IMR-90 (cell line): Measurements from ENCODE around the gene KIAA1586. TPM values are rescaled to one million over a fixed set of nuclear protein-coding genes. Genes with fewer than 3 reads are reported as not detected.

Experiments used
- ATAC-seq: fragments of 200-7000 bp; cut with Tn5 transposase; 2 replicates; pipeline ENCODE4 v1.9.1; 2020; ENCODE audit warnings: low read depth, mild to moderate bottlenecking, moderate library complexity
- BruUV-seq: library from RNA; stranded (reverse); fragments of 400-500 nt; replicated peaks from 2 replicates; lab custom pipeline; 2021; lab: Mats Ljungman, UMichigan
- CTCF ChIA-PET: fragments of 300-600 bp; formaldehyde crosslinking; extraction: SDS; loops from one replicate; lab custom pipeline; 2021; ENCODE audit warnings: antibody characterized with exemption; lab: Yijun Ruan, JAX
- POLR2A ChIA-PET: fragments of 300-600 bp; sonication (Branson Sonifier 250); formaldehyde crosslinking; loops from one replicate; lab custom pipeline; 2022; ENCODE audit warnings: antibody characterized with exemption; ENCODE audit not compliant: unreplicated experiment; lab: Charles Lee
- DNase-seq: peaks from one replicate; pipeline ENCODE4 v3.0.0; 2013
- H2AFZ ChIP-seq: replicated peaks from 2 replicates; pipeline ENCODE3; 2013; ENCODE audit warnings: low read length, mild to moderate bottlenecking; ENCODE audit not compliant: poor library complexity
- H2AK5ac ChIP-seq: 2 replicates; pipeline ENCODE4 v1.6.1; 2013; ENCODE audit warnings: low read depth, low read length, inconsistent platforms
- H2AK9ac ChIP-seq: replicated peaks from 2 replicates; pipeline ENCODE3; 2013; ENCODE audit warnings: mild to moderate bottlenecking, low read depth, low read length, moderate library complexity; ENCODE audit not compliant: poor library complexity
- H2BK120ac ChIP-seq: 2 replicates; pipeline ENCODE4 v1.6.1; 2013; ENCODE audit warnings: low read depth, low read length, inconsistent platforms
- H2BK15ac ChIP-seq: 3 replicates; pipeline ENCODE4 v1.6.1; 2013; ENCODE audit warnings: low read depth, low read length, inconsistent platforms
- H2BK20ac ChIP-seq: 2 replicates; pipeline ENCODE4 v1.6.1; 2013; ENCODE audit warnings: low read depth, mild to moderate bottlenecking, inconsistent platforms, low read length, moderate library complexity
- H2BK5ac ChIP-seq: 2 replicates; pipeline ENCODE4 v1.6.1; 2013; ENCODE audit warnings: mild to moderate bottlenecking, low read depth, low read length, inconsistent platforms; ENCODE audit not compliant: poor library complexity, severe bottlenecking
- H3K14ac ChIP-seq: replicated peaks from 2 replicates; pipeline ENCODE4 v1.6.1; 2013; ENCODE audit warnings: low read depth, low read length, inconsistent platforms
- H3K18ac ChIP-seq: 2 replicates; pipeline ENCODE4 v1.6.1; 2013; ENCODE audit warnings: low read depth, low read length, control low read depth
- H3K23ac ChIP-seq: 2 replicates; pipeline ENCODE4 v1.6.1; 2013; ENCODE audit warnings: low read depth, low read length, inconsistent platforms
- H3K27ac ChIP-seq: 2 replicates; pipeline ENCODE4 v1.5.1; 2013; ENCODE audit warnings: mild to moderate bottlenecking, control low read depth, low read length; ENCODE audit not compliant: insufficient read depth
- H3K27me3 ChIP-seq: 2 replicates; pipeline ENCODE4 v1.6.1; 2013; ENCODE audit warnings: low read length; ENCODE audit not compliant: control insufficient read depth, insufficient read depth
- H3K36me3 ChIP-seq: 2 replicates; pipeline ENCODE4 v1.6.1; 2013; ENCODE audit warnings: low read length, mixed read lengths; ENCODE audit not compliant: control insufficient read depth, insufficient read depth
- H3K4ac ChIP-seq: 2 replicates; pipeline ENCODE4 v1.6.1; 2013; ENCODE audit warnings: low read depth, low read length, inconsistent platforms
- H3K4me1 ChIP-seq: 2 replicates; pipeline ENCODE4 v1.6.1; 2013; ENCODE audit warnings: low read length, mixed read lengths; ENCODE audit not compliant: control insufficient read depth, insufficient read depth
- H3K4me2 ChIP-seq: 2 replicates; pipeline ENCODE4 v1.6.1; 2013; ENCODE audit warnings: low read depth, mild to moderate bottlenecking, control low read depth, low read length, moderate library complexity
- H3K4me3 ChIP-seq: 2 replicates; pipeline ENCODE4 v1.5.1; 2013; ENCODE audit warnings: low read depth, mild to moderate bottlenecking, control low read depth, low read length, moderate library complexity; ENCODE audit not compliant: insufficient read depth
- H3K56ac ChIP-seq: 2 replicates; pipeline ENCODE4 v1.6.1; 2013; ENCODE audit warnings: low read length, inconsistent platforms; ENCODE audit not compliant: insufficient read depth; ENCODE audit errors: extremely low read depth
- H3K79me1 ChIP-seq, 2 experiments: 2 replicates each; pipeline ENCODE4 v1.6.1; 2013; ENCODE audit warnings: low read length in 2 of 2, inconsistent platforms in 1 of 2, low read depth in 1 of 2
- H3K9ac ChIP-seq: 2 replicates; pipeline ENCODE4 v1.6.1; 2013; ENCODE audit warnings: low read depth, low read length, control low read depth
- H3K9me1 ChIP-seq: 2 replicates; pipeline ENCODE4 v1.6.1; 2013; ENCODE audit warnings: low read length, inconsistent platforms; ENCODE audit not compliant: insufficient read depth
- H3K9me3 ChIP-seq: 2 replicates; pipeline ENCODE4 v1.6.1; 2013; ENCODE audit warnings: low read length; ENCODE audit not compliant: control insufficient read depth, insufficient read depth
- H4K20me1 ChIP-seq: 2 replicates; pipeline ENCODE4 v1.6.1; 2013; ENCODE audit warnings: low read length, inconsistent platforms; ENCODE audit not compliant: insufficient read depth
- H4K5ac ChIP-seq: 2 replicates; pipeline ENCODE4 v1.6.1; 2013; ENCODE audit warnings: mild to moderate bottlenecking, low read depth, low read length, control low read depth
- H4K8ac ChIP-seq, 2 experiments: 2 replicates each; pipeline ENCODE4 v1.6.1; 2013; ENCODE audit warnings: low read depth in 2 of 2, low read length in 2 of 2, control low read depth in 1 of 2, inconsistent platforms in 1 of 2
- H4K91ac ChIP-seq: 2 replicates; pipeline ENCODE4 v1.6.1; 2013; ENCODE audit warnings: low read depth, low read length, inconsistent platforms; ENCODE audit not compliant: insufficient read depth
- CHD1 ChIP-seq: IDR thresholded peaks from 2 replicates; pipeline ENCODE4 v1.6.1; 2012; ENCODE audit warnings: low read depth, low read length, improper control_type of control experiment
- RAD21 ChIP-seq: IDR thresholded peaks from 2 replicates; pipeline ENCODE4 v1.6.1; 2012; ENCODE audit warnings: low read length, improper control_type of control experiment
- SMC3 ChIP-seq: fragments of 150-350 bp; IDR thresholded peaks from 2 replicates; pipeline ENCODE4 v1.6.1; 2016; ENCODE audit warnings: low read depth, mild to moderate bottlenecking, antibody characterized with exemption, low read length, moderate library complexity
- WGBS, 2 experiments: methylation state at CpG; one replicate each; pipeline versions ENCODE4 v1.1.5 to v1.1.7; 2013; ENCODE audit warnings: missing lambda C conversion rate in 2 of 2; ENCODE audit not compliant: insufficient read length in 1 of 2; ENCODE audit errors: extremely low coverage in 2 of 2; 5-methylcytosine and 5-hydroxymethylcytosine counted together
- dilution Hi-C: fragments of 300-500 bp; cut with HindIII; formaldehyde crosslinking; loops from one replicate; pipeline ENCODE4 v1.14.3; 2018; ENCODE audit warnings: low sequenced_read_pairs; ENCODE audit not compliant: unreplicated experiment
- in situ Hi-C: fragments of 300-500 bp; cut with MboI; formaldehyde crosslinking; loops from 3 replicates; pipeline ENCODE4 v1.14.3; 2019; ENCODE audit warnings: low sequenced_read_pairs, inconsistent platforms, mixed read lengths
- intact Hi-C: fragments of 100-400 bp; cut with micrococcal nuclease; formaldehyde crosslinking; loops from 2 replicates; pipeline ENCODE4 v1.10.0; 2022
- polyA plus RNA-seq, 3 experiments: library from polyadenylated mRNA; depleted of rRNA; stranded (reverse); fragments of >200 nt; gene quantifications; 2 replicates each; pipeline ENCODE4 v1.2.3, GENCODE V29; 2012; ENCODE audit warnings: low replicate concordance in 1 of 3
- total RNA-seq: library from RNA; depleted of rRNA; stranded (reverse); fragments of >200 nt; gene quantifications from 2 replicates; pipeline ENCODE4 v1.2.3, GENCODE V29; 2012

Gene KIAA1586
- total and polyA plus RNA-seq, 2 of the 4 experiments (the other 2 are of a cell fraction): 3.6 to 3.8 TPM

- no peak overlapping the region for H2BK15ac ChIP-seq
- no peak overlapping the region for H2BK20ac ChIP-seq
- no peak overlapping the region for H3K23ac ChIP-seq
- no peak overlapping the region for H3K4me2 ChIP-seq
- no peak overlapping the region for H2AK9ac ChIP-seq
- no peak overlapping the region for H2BK5ac ChIP-seq
- no peaks in the 10 kb centered on the region for H3K36me3 ChIP-seq
- BruUV-seq: no TSS peak
- no peak overlapping the region for H3K4me3 ChIP-seq
- no peak overlapping the region for H2AK5ac ChIP-seq
- ChIA-PET POLR2A (no interaction called here), CTCF (no interaction called here)
- H3K9me3 ChIP-seq: peaks cover 8% of the 10 kb centered on the region
- no peaks in the 10 kb centered on the region for H3K27me3 ChIP-seq
- no peak overlapping the region for H2AFZ ChIP-seq
- H3K9me1 ChIP-seq: no peaks in the 10 kb centered on the region
- H4K8ac ChIP-seq: no peak overlapping the region
- no peak overlapping the region for H3K9ac ChIP-seq
- no peak overlapping the region for H3K4ac ChIP-seq
- in situ Hi-C loops (no loop called here), dilution Hi-C loops (no loop called here), intact Hi-C loops (loop anchor here (5.0 kb wide), 1 partner anchor 35 kb away; no protein-coding TSS in a partner anchor)
- H2BK120ac ChIP-seq: no peak overlapping the region
- WGBS, 2 experiments: no CpG with 5 or more reads among the region's 3 CpGs
- no peak overlapping the region for H3K56ac ChIP-seq
- no peak overlapping the region for H4K91ac ChIP-seq
- H4K20me1 ChIP-seq: no peaks in the 10 kb centered on the region
- H3K18ac ChIP-seq: no peak overlapping the region
- no peak overlapping the region for H4K5ac ChIP-seq
- H3K14ac ChIP-seq: no peak overlapping the region
- no peaks in the 10 kb centered on the region for H3K79me1 ChIP-seq
- no peak for DNase-seq
- H3K4me1 ChIP-seq: no peaks in the 10 kb centered on the region
- ATAC-seq: no peak
- no peak overlapping the region for H3K27ac ChIP-seq
- no peak for TF ChIP-seq RAD21
- TF ChIP-seq CHD1: no peak
- no peak for TF ChIP-seq SMC3
Observed at GRCh38 chr6:57027301-57027700, 19.2 kb upstream of the KIAA1586 start.
